Adrenal gland (tissue), 5 donors: ENCODE measurements around the gene APOL6.

Experiments
- POLR2A ChIP-seq, 2 donors: fragments of 450-650 bp; IDR thresholded peaks; one replicate each; pipeline ENCODE4 v1.6.1; 2017; ENCODE audit warnings: antibody characterized with exemption in 2 of 2, mild to moderate bottlenecking in 2 of 2, moderate library complexity in 1 of 2
- TF ChIP-seq, protein P1 (sequence below), 6 experiments: fragments of 450-650 bp in 4 of 6; fragments of 200-600 bp in 2 of 6; sonication (generic) in 1 of 6; IDR thresholded peaks; 1 replicate in 5 of 6; 2 replicates in 1 of 6; pipeline versions ENCODE4 v1.5.1 to v1.8.0; 2016 to 2021; ENCODE audit warnings: antibody characterized with exemption in 6 of 6, mild to moderate bottlenecking in 2 of 6, moderate library complexity in 1 of 6
- donor health status: DM: no; HTN: no; CAD: no.

DNA sequence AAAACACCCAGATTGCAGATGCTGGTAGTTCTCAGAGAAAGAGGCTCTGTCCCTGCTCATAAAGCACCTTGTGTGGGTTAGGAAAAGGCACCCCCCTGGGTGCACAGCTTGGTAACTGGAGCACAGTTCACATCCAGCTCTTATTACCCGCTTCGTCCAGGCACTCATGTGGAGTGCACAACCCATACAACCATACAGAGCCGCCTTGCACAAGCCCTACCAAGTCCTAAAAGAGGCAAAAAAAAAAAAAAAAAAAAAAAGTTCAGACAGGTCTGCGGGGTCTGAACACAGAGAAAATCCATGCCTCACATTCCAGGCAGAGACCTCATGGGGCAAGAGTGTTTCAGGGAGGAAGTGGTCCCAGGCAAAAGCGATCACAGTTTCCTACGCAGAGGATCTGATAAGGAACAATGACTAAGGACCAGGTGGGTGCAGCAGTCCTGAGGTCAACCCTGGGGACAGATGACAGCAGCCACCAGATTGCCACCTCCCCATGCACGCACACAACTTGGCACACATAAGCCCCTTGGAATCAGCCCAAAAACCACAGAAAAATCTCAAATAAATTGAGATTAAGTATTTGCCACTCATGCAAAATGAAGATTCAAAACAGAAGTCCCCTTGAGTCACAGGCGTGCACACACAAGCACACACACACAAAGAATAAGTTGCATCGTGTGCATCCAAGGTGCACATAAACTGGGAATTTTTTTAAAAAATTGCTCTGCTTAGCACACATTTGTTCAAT, 43.5 kb upstream of the APOL6 start:
- TF ChIP-seq, protein P1, sequence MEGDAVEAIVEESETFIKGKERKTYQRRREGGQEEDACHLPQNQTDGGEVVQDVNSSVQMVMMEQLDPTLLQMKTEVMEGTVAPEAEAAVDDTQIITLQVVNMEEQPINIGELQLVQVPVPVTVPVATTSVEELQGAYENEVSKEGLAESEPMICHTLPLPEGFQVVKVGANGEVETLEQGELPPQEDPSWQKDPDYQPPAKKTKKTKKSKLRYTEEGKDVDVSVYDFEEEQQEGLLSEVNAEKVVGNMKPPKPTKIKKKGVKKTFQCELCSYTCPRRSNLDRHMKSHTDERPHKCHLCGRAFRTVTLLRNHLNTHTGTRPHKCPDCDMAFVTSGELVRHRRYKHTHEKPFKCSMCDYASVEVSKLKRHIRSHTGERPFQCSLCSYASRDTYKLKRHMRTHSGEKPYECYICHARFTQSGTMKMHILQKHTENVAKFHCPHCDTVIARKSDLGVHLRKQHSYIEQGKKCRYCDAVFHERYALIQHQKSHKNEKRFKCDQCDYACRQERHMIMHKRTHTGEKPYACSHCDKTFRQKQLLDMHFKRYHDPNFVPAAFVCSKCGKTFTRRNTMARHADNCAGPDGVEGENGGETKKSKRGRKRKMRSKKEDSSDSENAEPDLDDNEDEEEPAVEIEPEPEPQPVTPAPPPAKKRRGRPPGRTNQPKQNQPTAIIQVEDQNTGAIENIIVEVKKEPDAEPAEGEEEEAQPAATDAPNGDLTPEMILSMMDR (IDR thresholded peaks at IDR 0.05) = no peak
- TF ChIP-seq POLR2A (IDR thresholded peaks at IDR 0.05) = no peak
